Panc1 (cell line): ENCODE data around the gene HSF5. TPM values are rescaled to one million over a fixed set of nuclear protein-coding genes. Genes with fewer than 3 reads are reported as not detected.
A peak's percentile ranks its signal among the peaks of the same experiment; 100 is the strongest.

Experiments
- ATAC-seq: fragments of 200-7000 bp; cut with Tn5 transposase; 2 replicates; pipeline ENCODE4 v1.9.1; 2020; ENCODE audit warnings: mild to moderate bottlenecking, moderate library complexity
- BruUV-seq: library from RNA; stranded (reverse); fragments of 400-500 nt; replicated peaks from 2 replicates; lab custom pipeline; 2021; lab: Mats Ljungman, UMichigan
- CTCF ChIA-PET: fragments of 300-600 bp; sonication (Branson Sonifier 250); formaldehyde crosslinking; loops from one replicate; lab custom pipeline; 2022; ENCODE audit warnings: antibody characterized with exemption; lab: Charles Lee
- POLR2A ChIA-PET: fragments of 300-600 bp; sonication (Branson Sonifier 250); formaldehyde crosslinking; loops from one replicate; lab custom pipeline; 2022; ENCODE audit warnings: antibody characterized with exemption; lab: Charles Lee
- DNase-seq: peaks from one replicate; pipeline ENCODE4 v3.0.0-alpha.2; 2010; ENCODE audit warnings: low read depth, low spot score
- H3K27ac ChIP-seq: 2 replicates; pipeline ENCODE4 v1.5.1; 2011; ENCODE audit warnings: mild to moderate bottlenecking, low read length, inconsistent platforms
- H3K27me3 ChIP-seq: fragments of 200-500 bp; sonication (Bioruptor generic); 2 replicates; pipeline ENCODE4 v1.6.0; 2014; ENCODE audit warnings: low read length, inconsistent platforms; ENCODE audit not compliant: control insufficient read depth, insufficient read depth
- H3K36me3 ChIP-seq: fragments of 200-500 bp; sonication (Bioruptor generic); 2 replicates; pipeline ENCODE4 v1.5.1; 2014; ENCODE audit warnings: inconsistent platforms, mild to moderate bottlenecking, low read length, moderate library complexity; ENCODE audit not compliant: control insufficient read depth, insufficient read depth
- H3K4me1 ChIP-seq: 2 replicates; pipeline ENCODE4 v1.5.1; 2011; ENCODE audit warnings: inconsistent platforms, mild to moderate bottlenecking, low read length, moderate library complexity; ENCODE audit not compliant: control insufficient read depth, insufficient read depth
- H3K4me3 ChIP-seq, 2 experiments: 2 replicates each; pipeline ENCODE4 v1.5.1; 2011 to 2012; ENCODE audit warnings: low read depth in 2 of 2, low read length in 2 of 2, mild to moderate bottlenecking in 2 of 2, inconsistent platforms in 1 of 2, moderate library complexity in 1 of 2
- H3K9me3 ChIP-seq: fragments of 200-500 bp; sonication (Bioruptor generic); 2 replicates; pipeline ENCODE4 v1.5.1; 2014; ENCODE audit warnings: low read depth, mild to moderate bottlenecking, inconsistent platforms, low read length, moderate library complexity; ENCODE audit not compliant: control insufficient read depth, insufficient read depth
- POLR2AphosphoS5 ChIP-seq: IDR thresholded peaks from 2 replicates; pipeline ENCODE4 v1.6.1; 2012; ENCODE audit warnings: mild to moderate bottlenecking, low read depth, low read length, moderate library complexity
- SIN3A ChIP-seq: IDR thresholded peaks from 2 replicates; pipeline ENCODE4 v1.6.1; 2012; ENCODE audit warnings: low read depth, mild to moderate bottlenecking, low read length, moderate library complexity, borderline replicate concordance; ENCODE audit not compliant: insufficient read depth
- TCF7L2 ChIP-seq: IDR thresholded peaks from 2 replicates; pipeline ENCODE4 v1.6.1; 2011; ENCODE audit warnings: mild to moderate bottlenecking, low read depth, low read length, inconsistent platforms
- in situ Hi-C: cut with HindIII; loops from 2 replicates; pipeline ENCODE4 v1.10.0; 2016; ENCODE audit warnings: low sequenced_read_pairs, low pct_unique_long_range_greater_than_20kb
- intact Hi-C: fragments of 100-400 bp; cut with micrococcal nuclease; formaldehyde crosslinking; loops from one replicate; pipeline ENCODE4 v1.10.0; 2022; ENCODE audit not compliant: unreplicated experiment
- total RNA-seq: library from RNA; stranded (reverse); gene quantifications from one replicate; pipeline ENCODE4 v1.2.1, GENCODE V29; 2021; ENCODE audit not compliant: unreplicated experiment
- TF ChIP-seq, protein P1 (sequence below): fragments of 450-650 bp; IDR thresholded peaks from 2 replicates; pipeline ENCODE4 v1.5.1; 2017; ENCODE audit warnings: mild to moderate bottlenecking
- TF ChIP-seq, protein P2 (sequence below), 2 experiments: IDR thresholded peaks; 2 replicates each; pipeline ENCODE4 v1.6.1; 2011 to 2012; ENCODE audit warnings: low read depth in 2 of 2, control low read depth in 1 of 2, low read length in 1 of 2, mild to moderate bottlenecking in 1 of 2, moderate library complexity in 1 of 2; ENCODE audit not compliant: insufficient read depth in 1 of 2

Gene HSF5
- total RNA-seq, 1 experiment from 2014 or later = not detected

GRCh38 chr17:58514770-58515157 lies 26.6 kb upstream of the HSF5 start:
- Histone ChIP-seq H3K4me3 (peak overlapping the region; percentile 64 to 65), H3K27me3 (no peaks in the 10 kb centered on the region), H3K4me1 (peaks cover 9% of the 10 kb centered on the region; the same call in 1 of the 2 replicates), H3K27ac (peak overlapping the region; percentile 21; the same call in 1 of the 2 replicates), H3K36me3 (no peaks in the 10 kb centered on the region; the same call in 1 of the 2 replicates), H3K9me3 (no peaks in the 10 kb centered on the region)
- TF ChIP-seq POLR2AphosphoS5 = no peak
- ATAC-seq (no peak), DNase-seq (no peak)
- ChIA-PET POLR2A (interaction anchor here (0.7 kb wide), 1 partner anchor 296 kb away, joined by 7 read pairs; the partner anchor contains the start of gene MKS1), CTCF (interaction anchor here (0.7 kb wide), 2 partner anchors 44 to 198 kb away, joined by 3 read pairs; no protein-coding TSS in a partner anchor)
- intact Hi-C loops (loop anchor here (10.0 kb wide), 1 partner anchor 120 kb away; no protein-coding TSS in a partner anchor), in situ Hi-C loops (no loop called here)
- BruUV-seq = no TSS peak

DNA sequence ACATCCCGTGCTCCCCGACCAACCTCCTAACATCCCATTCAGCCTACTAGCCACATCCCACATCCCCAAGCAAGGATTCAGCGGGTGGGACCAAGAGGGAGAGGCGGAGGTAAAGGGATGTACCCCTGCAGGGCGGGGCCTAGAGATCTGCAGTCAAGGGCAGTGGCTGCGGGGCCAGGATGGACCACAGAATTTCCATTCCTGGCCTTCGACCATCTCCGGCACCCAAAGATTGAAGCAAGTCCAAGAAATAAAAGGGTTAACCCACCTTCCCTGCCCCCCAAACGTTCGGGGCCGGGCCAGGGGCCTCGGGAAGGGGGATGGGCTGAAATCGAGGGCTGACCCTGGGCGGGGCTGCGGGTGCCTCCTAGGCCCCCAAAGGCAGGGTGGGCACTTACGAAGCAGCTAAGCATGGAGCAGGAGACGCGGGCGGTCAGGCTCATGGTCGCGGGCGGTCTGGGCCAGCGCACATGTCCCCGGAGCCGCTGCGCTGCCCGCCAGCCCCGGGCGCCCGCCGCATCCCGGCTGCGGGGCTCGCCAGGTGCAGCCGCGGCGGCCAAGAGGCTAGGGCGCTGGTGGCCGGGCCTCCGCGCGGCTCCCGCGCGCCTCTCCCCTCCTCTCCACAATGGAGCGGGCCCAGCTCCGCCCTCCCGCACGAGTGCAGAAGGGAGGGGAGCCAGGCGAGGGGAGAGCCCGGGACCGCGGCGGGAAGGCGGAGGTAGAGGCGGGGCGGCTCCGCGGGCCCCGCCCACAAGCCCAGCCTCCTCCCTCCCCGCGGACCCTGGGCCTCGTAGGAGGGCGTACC lies 26.0 kb upstream of the HSF5 start, which contains the start of gene MTMR4:
TSS of gene MTMR4 (minus strand) at position 674 of the 805 bp plus-strand sequence. CDS start at position 443, 231 bp downstream.
- DNase-seq = no peak
- no peak for TF ChIP-seq SIN3A
- no peak for TF ChIP-seq POLR2AphosphoS5
- no peak for TF ChIP-seq TCF7L2
- TF ChIP-seq, protein P1, sequence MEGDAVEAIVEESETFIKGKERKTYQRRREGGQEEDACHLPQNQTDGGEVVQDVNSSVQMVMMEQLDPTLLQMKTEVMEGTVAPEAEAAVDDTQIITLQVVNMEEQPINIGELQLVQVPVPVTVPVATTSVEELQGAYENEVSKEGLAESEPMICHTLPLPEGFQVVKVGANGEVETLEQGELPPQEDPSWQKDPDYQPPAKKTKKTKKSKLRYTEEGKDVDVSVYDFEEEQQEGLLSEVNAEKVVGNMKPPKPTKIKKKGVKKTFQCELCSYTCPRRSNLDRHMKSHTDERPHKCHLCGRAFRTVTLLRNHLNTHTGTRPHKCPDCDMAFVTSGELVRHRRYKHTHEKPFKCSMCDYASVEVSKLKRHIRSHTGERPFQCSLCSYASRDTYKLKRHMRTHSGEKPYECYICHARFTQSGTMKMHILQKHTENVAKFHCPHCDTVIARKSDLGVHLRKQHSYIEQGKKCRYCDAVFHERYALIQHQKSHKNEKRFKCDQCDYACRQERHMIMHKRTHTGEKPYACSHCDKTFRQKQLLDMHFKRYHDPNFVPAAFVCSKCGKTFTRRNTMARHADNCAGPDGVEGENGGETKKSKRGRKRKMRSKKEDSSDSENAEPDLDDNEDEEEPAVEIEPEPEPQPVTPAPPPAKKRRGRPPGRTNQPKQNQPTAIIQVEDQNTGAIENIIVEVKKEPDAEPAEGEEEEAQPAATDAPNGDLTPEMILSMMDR = no peak
- TF ChIP-seq, protein P2, sequence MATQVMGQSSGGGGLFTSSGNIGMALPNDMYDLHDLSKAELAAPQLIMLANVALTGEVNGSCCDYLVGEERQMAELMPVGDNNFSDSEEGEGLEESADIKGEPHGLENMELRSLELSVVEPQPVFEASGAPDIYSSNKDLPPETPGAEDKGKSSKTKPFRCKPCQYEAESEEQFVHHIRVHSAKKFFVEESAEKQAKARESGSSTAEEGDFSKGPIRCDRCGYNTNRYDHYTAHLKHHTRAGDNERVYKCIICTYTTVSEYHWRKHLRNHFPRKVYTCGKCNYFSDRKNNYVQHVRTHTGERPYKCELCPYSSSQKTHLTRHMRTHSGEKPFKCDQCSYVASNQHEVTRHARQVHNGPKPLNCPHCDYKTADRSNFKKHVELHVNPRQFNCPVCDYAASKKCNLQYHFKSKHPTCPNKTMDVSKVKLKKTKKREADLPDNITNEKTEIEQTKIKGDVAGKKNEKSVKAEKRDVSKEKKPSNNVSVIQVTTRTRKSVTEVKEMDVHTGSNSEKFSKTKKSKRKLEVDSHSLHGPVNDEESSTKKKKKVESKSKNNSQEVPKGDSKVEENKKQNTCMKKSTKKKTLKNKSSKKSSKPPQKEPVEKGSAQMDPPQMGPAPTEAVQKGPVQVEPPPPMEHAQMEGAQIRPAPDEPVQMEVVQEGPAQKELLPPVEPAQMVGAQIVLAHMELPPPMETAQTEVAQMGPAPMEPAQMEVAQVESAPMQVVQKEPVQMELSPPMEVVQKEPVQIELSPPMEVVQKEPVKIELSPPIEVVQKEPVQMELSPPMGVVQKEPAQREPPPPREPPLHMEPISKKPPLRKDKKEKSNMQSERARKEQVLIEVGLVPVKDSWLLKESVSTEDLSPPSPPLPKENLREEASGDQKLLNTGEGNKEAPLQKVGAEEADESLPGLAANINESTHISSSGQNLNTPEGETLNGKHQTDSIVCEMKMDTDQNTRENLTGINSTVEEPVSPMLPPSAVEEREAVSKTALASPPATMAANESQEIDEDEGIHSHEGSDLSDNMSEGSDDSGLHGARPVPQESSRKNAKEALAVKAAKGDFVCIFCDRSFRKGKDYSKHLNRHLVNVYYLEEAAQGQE (IDR thresholded peaks at IDR 0.05; ENCODE audit: insufficient read depth in 1 of 2, low read depth in 2 of 2, low read length in 1 of 2) = no peak
- in situ Hi-C loops = no loop called here

More for the DNA sequence above, 26.0 kb upstream of the HSF5 start, which contains the start of gene MTMR4:
- H3K36me3 ChIP-seq = no peaks in the 10 kb centered on the region; the same call in 1 of the 2 replicates
- CTCF ChIA-PET = interaction anchor here (0.7 kb wide), 2 partner anchors 45 to 197 kb away, joined by 3 read pairs; no protein-coding TSS in a partner anchor
- H3K4me1 ChIP-seq = peaks cover 9% of the 10 kb centered on the region; the same call in 1 of the 2 replicates
- H3K9me3 ChIP-seq = no peaks in the 10 kb centered on the region
- H3K27ac ChIP-seq = peak within 1 kb of the TSS; percentile 59
- no peaks in the 10 kb centered on the region for H3K27me3 ChIP-seq
- POLR2A ChIA-PET = interaction anchor here (0.7 kb wide), 1 partner anchor 295 kb away, joined by 7 read pairs; the partner anchor contains the start of gene MKS1
- intact Hi-C loops = loop anchor here (10.0 kb wide), 1 partner anchor 121 kb away; no protein-coding TSS in a partner anchor
- no TSS peak for BruUV-seq
- H3K4me3 ChIP-seq = peak within 1 kb of the TSS; percentile 64 to 65
- peak; percentile 55 for ATAC-seq
